H1 (cell line): ENCODE data around the gene ZNF746. TPM values are rescaled to one million over a fixed set of nuclear protein-coding genes. Genes with fewer than 3 reads are reported as not detected.

ENCODE experiments used
- BRCA1 ChIP-seq: IDR thresholded peaks from 2 replicates; pipeline ENCODE4 v1.6.1; 2012; ENCODE audit warnings: low read depth, low read length, improper control_type of control experiment
- CHD7 ChIP-seq: fragments of 300-600 bp; sonication (generic); IDR thresholded peaks from 2 replicates; pipeline ENCODE4 v1.7.1; 2012; ENCODE audit warnings: low read length, moderate library complexity, mild to moderate bottlenecking, inconsistent platforms; ENCODE audit not compliant: insufficient replicate concordance
- CREB1 ChIP-seq: IDR thresholded peaks from 2 replicates; pipeline ENCODE4 v1.6.1; 2012; ENCODE audit warnings: inconsistent platforms
- HDAC2 ChIP-seq, 2 experiments: fragments of 300-600 bp in 1 of 2; sonication (generic) in 1 of 2; IDR thresholded peaks; 2 replicates each; pipeline ENCODE4 v1.6.1; 2011 to 2012; ENCODE audit warnings: low read depth in 2 of 2, low read length in 2 of 2, mild to moderate bottlenecking in 2 of 2, moderate library complexity in 2 of 2, borderline replicate concordance in 1 of 2, inconsistent platforms in 1 of 2
- PHF8 ChIP-seq: fragments of 200-600 bp; sonication (generic); conservative IDR thresholded peaks from 2 replicates; pipeline ENCODE4 v1.7.1; 2012; ENCODE audit warnings: low read depth, mild to moderate bottlenecking, inconsistent platforms, low read length, moderate library complexity
- POLR2A ChIP-seq, 2 experiments: IDR thresholded peaks; 1 replicate in 1 of 2; 2 replicates in 1 of 2; pipeline ENCODE4 v1.6.1; 2011; ENCODE audit warnings: low read depth in 2 of 2, low read length in 2 of 2, mild to moderate bottlenecking in 2 of 2; ENCODE audit errors: control extremely low read depth in 1 of 2
- SAP30 ChIP-seq: fragments of 300-600 bp; sonication (generic); IDR thresholded peaks from 2 replicates; pipeline ENCODE4 v1.7.1; 2012; ENCODE audit warnings: low read length, moderate library complexity, mild to moderate bottlenecking, inconsistent platforms; ENCODE audit not compliant: insufficient read depth, insufficient replicate concordance
- SIX5 ChIP-seq: IDR thresholded peaks from 2 replicates; pipeline ENCODE4 v1.6.1; 2011; ENCODE audit warnings: mild to moderate bottlenecking, low read depth, low read length
- SP2 ChIP-seq: IDR thresholded peaks from 2 replicates; pipeline ENCODE4 v1.6.1; 2012; ENCODE audit warnings: mild to moderate bottlenecking, low read length, inconsistent platforms
- SP4 ChIP-seq: IDR thresholded peaks from 2 replicates; pipeline ENCODE4 v1.6.1; 2012; ENCODE audit warnings: low read length, inconsistent platforms
- polyA plus RNA-seq, 7 experiments: library from polyadenylated mRNA; depleted of rRNA in 3 of 7; stranded (reverse) in 5 of 7; unstranded in 2 of 7; fragments of >200 nt in 5 of 7; fragments of 200-250 nt in 2 of 7; gene quantifications; 1 replicate in 5 of 7; 2 replicates in 1 of 7; 4 replicates in 1 of 7; pipeline versions ENCODE4 v1.2.1 to v1.2.3, GENCODE V29; 2011 to 2013; ENCODE audit warnings: missing spikeins in 2 of 7, mixed read lengths in 2 of 7
- total RNA-seq: library from RNA; stranded (reverse); fragmentation: NEBNext Ultra II Directional; extraction: Animal tissue kit (Norgen Biotek cat#: 25700); gene quantifications from 2 replicates; pipeline ENCODE4 v1.2.1, GENCODE V29; 2021

The ZNF746 gene
- total and polyA plus RNA-seq, 2 of the 8 experiments (the other 6 are each of a cell fraction or from before 2014, with no cell fraction given): 7.5 to 15.6 TPM

GRCh38 chr7:149471289-149471953, 26.2 kb downstream of the ZNF746 start (continued):
- TF ChIP-seq CHD7 (no peak), SP2 (no peak), PHF8 (no peak), HDAC2 (IDR thresholded peaks at IDR 0.05; ENCODE audit: borderline replicate concordance in 1 of 2, low read depth in 2 of 2, low read length in 2 of 2) (no peak), SP4 (no peak), SAP30 (no peak), BRCA1 (no peak), POLR2A (IDR thresholded peaks at IDR 0.05; ENCODE audit: control extremely low read depth in 1 of 2, low read depth in 2 of 2, low read length in 2 of 2) (no peak), SIX5 (no peak), CREB1 (no peak)
